NCI-H2227 (cell line): ENCODE measurements around the gene SLAIN1.

Experiments
- DNase-seq: peaks from one replicate; lab custom pipeline; 2025; ENCODE audit not compliant: unreplicated experiment; lab: John Stamatoyannopoulos, UW

SLAIN1 gene

GRCh38 chr13:77714119-77714755 is 16.8 kb downstream of the SLAIN1 start:
- no peak for DNase-seq

- no peak for DNase-seq
These were observed 17.9 kb downstream of the SLAIN1 start for GRCh38 chr13:77715233-77715891.

- no peak for DNase-seq
These were observed 19.2 kb downstream of the SLAIN1 start for GRCh38 chr13:77716692-77717091.

GRCh38 chr13:77717508-77717907 is 20.0 kb downstream of the SLAIN1 start:
- no peak for DNase-seq

- DNase-seq: no peak
These were observed 21.6 kb downstream of the SLAIN1 start for GRCh38 chr13:77719128-77719527.

- DNase-seq: no peak
These were observed 23.5 kb downstream of the SLAIN1 start for GRCh38 chr13:77720988-77721387.

- DNase-seq: no peak
These were observed 26.6 kb downstream of the SLAIN1 start for GRCh38 chr13:77724092-77724491.

GRCh38 chr13:77725071-77725470 is 27.6 kb downstream of the SLAIN1 start:
- no peak for DNase-seq

GRCh38 chr13:77728265-77729125 is 31.0 kb downstream of the SLAIN1 start:
- no peak for DNase-seq

GRCh38 chr13:77729502-77730221 is 32.2 kb downstream of the SLAIN1 start:
- DNase-seq: no peak

- DNase-seq: no peak
These were observed 33.1 kb downstream of the SLAIN1 start for GRCh38 chr13:77730572-77730971.

- no peak for DNase-seq
These were observed 34.8 kb downstream of the SLAIN1 start for GRCh38 chr13:77732287-77732686.

- no peak for DNase-seq
These were observed 36.2 kb downstream of the SLAIN1 start for GRCh38 chr13:77733674-77734073.

GRCh38 chr13:77737583-77738200 is 40.2 kb downstream of the SLAIN1 start:
- DNase-seq: no peak

- no peak for DNase-seq
These were observed 42.7 kb downstream of the SLAIN1 start for GRCh38 chr13:77740097-77740735.

- no peak for DNase-seq
These were observed 43.6 kb downstream of the SLAIN1 start for GRCh38 chr13:77740931-77741596.

GRCh38 chr13:77741597-77741972 is 44.1 kb downstream of the SLAIN1 start:
- no peak for DNase-seq

- no peak for DNase-seq
These were observed 45.3 kb downstream of the SLAIN1 start for GRCh38 chr13:77742801-77743200.

GRCh38 chr13:77745784-77746183 is 48.3 kb downstream of the SLAIN1 start:
- no peak for DNase-seq

GRCh38 chr13:77749344-77749880 is 51.9 kb downstream of the SLAIN1 start:
- DNase-seq: no peak
